Trophoblast cell (in vitro differentiated cells and primary cell): ENCODE data around the gene KDM4F.

Source experiments
- DNase-seq, 2 donors: peaks; one replicate each; pipeline ENCODE4 v3.0.0-alpha.2; 2016
- H2AFZ ChIP-seq: 2 replicates; pipeline ENCODE4 v1.6.1; 2013; ENCODE audit warnings: low read length, moderate library complexity, mild to moderate bottlenecking; ENCODE audit not compliant: insufficient read depth, poor library complexity
- H2AK5ac ChIP-seq: 2 replicates; pipeline ENCODE4 v1.6.1; 2013; ENCODE audit warnings: mild to moderate bottlenecking, low read length
- H2BK120ac ChIP-seq: 2 replicates; pipeline ENCODE4 v1.6.1; 2013; ENCODE audit warnings: low read length, mild to moderate bottlenecking, moderate library complexity; ENCODE audit not compliant: insufficient read depth, poor library complexity
- H2BK12ac ChIP-seq: 2 replicates; pipeline ENCODE4 v1.6.1; 2013; ENCODE audit warnings: mild to moderate bottlenecking, low read length, moderate library complexity
- H2BK5ac ChIP-seq: 2 replicates; pipeline ENCODE4 v1.6.1; 2013; ENCODE audit warnings: low read length, low read depth, moderate library complexity, mild to moderate bottlenecking; ENCODE audit not compliant: poor library complexity
- H3K14ac ChIP-seq: 2 replicates; pipeline ENCODE4 v1.6.1; 2013; ENCODE audit warnings: mild to moderate bottlenecking, low read length
- H3K18ac ChIP-seq: 2 replicates; pipeline ENCODE4 v1.6.1; 2013; ENCODE audit warnings: mild to moderate bottlenecking, low read length
- H3K23ac ChIP-seq: 2 replicates; pipeline ENCODE4 v1.6.1; 2013; ENCODE audit warnings: low read length
- H3K27ac ChIP-seq: 2 replicates; pipeline ENCODE4 v1.5.1; 2013; ENCODE audit warnings: low read depth, mild to moderate bottlenecking, inconsistent platforms, low read length, moderate library complexity
- H3K27me3 ChIP-seq: 2 replicates; pipeline ENCODE4 v1.6.1; 2013; ENCODE audit warnings: inconsistent platforms, mild to moderate bottlenecking, low read length, moderate library complexity; ENCODE audit not compliant: insufficient read depth
- H3K36me3 ChIP-seq, 2 experiments: 1 replicate in 1 of 2; 2 replicates in 1 of 2; pipeline ENCODE4 v1.6.1; 2013; ENCODE audit warnings: low read length in 2 of 2, mild to moderate bottlenecking in 2 of 2, moderate library complexity in 1 of 2; ENCODE audit not compliant: insufficient read depth in 2 of 2, control insufficient read depth in 1 of 2
- H3K4ac ChIP-seq: 2 replicates; pipeline ENCODE4 v1.6.1; 2013; ENCODE audit warnings: low read depth, mild to moderate bottlenecking, low read length, moderate library complexity
- H3K4me1 ChIP-seq, 2 experiments: 1 replicate in 1 of 2; 2 replicates in 1 of 2; pipeline ENCODE4 v1.6.1; 2013; ENCODE audit warnings: low read length in 2 of 2, mild to moderate bottlenecking in 2 of 2, moderate library complexity in 1 of 2; ENCODE audit not compliant: insufficient read depth in 2 of 2, control insufficient read depth in 1 of 2
- H3K4me2 ChIP-seq: 2 replicates; pipeline ENCODE4 v1.6.1; 2013; ENCODE audit warnings: inconsistent platforms, mild to moderate bottlenecking, low read length, moderate library complexity
- H3K4me3 ChIP-seq: 2 replicates; pipeline ENCODE4 v1.5.1; 2013; ENCODE audit warnings: mild to moderate bottlenecking, low read depth, low read length, inconsistent platforms
- H3K79me1 ChIP-seq: one replicate; pipeline ENCODE4 v1.6.1; 2013; ENCODE audit warnings: low read length
- H3K79me2 ChIP-seq: 2 replicates; pipeline ENCODE4 v1.6.1; 2013; ENCODE audit warnings: low read length, mild to moderate bottlenecking; ENCODE audit not compliant: control insufficient read depth, insufficient read depth, poor library complexity
- H3K9ac ChIP-seq: 2 replicates; pipeline ENCODE4 v1.6.1; 2013; ENCODE audit warnings: mild to moderate bottlenecking, low read length
- H3K9me3 ChIP-seq: 2 replicates; pipeline ENCODE4 v1.6.1; 2013; ENCODE audit warnings: low read depth, mild to moderate bottlenecking, control low read depth, inconsistent platforms, low read length; ENCODE audit not compliant: insufficient read depth
- H4K12ac ChIP-seq: 2 replicates; pipeline ENCODE4 v1.6.1; 2013; ENCODE audit warnings: low read depth, mild to moderate bottlenecking, low read length, moderate library complexity
- H4K8ac ChIP-seq: 2 replicates; pipeline ENCODE4 v1.6.1; 2013; ENCODE audit warnings: low read depth, mild to moderate bottlenecking, low read length, moderate library complexity
- H4K91ac ChIP-seq: one replicate; pipeline ENCODE4 v1.6.1; 2013; ENCODE audit warnings: low read depth, mild to moderate bottlenecking, low read length, moderate library complexity
- WGBS: extraction: QIAGEN DNeasy Blood & Tissue Kit; methylation state at CpG from one replicate; pipeline ENCODE4 v1.1.7; 2013; ENCODE audit warnings: missing lambda C conversion rate; ENCODE audit not compliant: insufficient read length, insufficient coverage; ENCODE audit errors: extremely low coverage; 5-methylcytosine and 5-hydroxymethylcytosine counted together

Gene KDM4F

DNA sequence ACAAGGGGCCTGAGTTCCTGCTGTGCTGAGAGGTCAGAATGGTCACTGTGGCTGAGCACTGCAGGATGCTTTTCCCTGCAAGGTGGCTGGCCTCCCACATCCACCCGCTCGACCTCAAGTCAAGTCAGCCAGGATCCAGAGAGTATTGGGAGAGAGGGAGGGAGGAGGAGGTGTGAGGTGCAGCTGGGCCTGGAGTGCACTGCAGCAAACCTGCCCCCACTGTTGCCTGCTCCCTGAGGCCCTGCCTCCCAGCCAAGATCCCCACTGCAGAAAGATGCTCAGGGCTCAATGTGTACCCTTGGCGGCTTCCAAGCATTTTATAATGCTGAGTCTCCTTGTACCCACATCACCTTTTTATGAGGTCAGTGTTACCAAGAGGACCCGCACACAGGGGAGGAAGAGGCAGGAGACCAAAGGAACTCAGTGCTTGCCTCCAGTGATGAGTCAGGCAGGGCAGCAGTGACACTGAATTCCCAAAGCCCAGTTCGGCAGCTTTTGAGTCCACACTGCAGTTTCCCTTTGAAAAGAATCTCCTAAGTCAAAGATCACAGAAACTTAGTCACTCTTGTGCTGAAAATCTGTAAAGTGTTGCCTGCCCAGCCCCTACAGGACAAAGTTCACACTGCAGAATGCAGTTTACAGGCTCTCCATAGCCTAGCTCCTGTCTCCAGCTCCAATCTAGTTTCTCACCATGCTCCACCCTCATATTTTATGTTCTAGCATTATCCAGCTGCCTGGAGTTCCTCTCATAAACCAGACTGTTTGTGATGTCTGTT, 43.5 kb downstream of the KDM4F start:
- H4K91ac ChIP-seq = no peak overlapping the region
- no peak overlapping the region for H3K18ac ChIP-seq
- no peak overlapping the region for H3K23ac ChIP-seq
- DNase-seq = peak; percentile 95 to 99
- H3K27ac ChIP-seq = peak overlapping the region; percentile 33
- no peaks in the 10 kb centered on the region for H3K27me3 ChIP-seq
- H4K8ac ChIP-seq = no peak overlapping the region
- no peak overlapping the region for H2BK5ac ChIP-seq
- no peaks in the 10 kb centered on the region for H3K36me3 ChIP-seq
- no peak overlapping the region for H2BK120ac ChIP-seq
- no peak overlapping the region for H2AFZ ChIP-seq
- no peak overlapping the region for H2AK5ac ChIP-seq
- H3K4me2 ChIP-seq = peak overlapping the region; percentile 22
- no peak overlapping the region for H3K14ac ChIP-seq
- WGBS = no CpG with 5 or more reads among the region's 5 CpGs
- H2BK12ac ChIP-seq = no peak overlapping the region
- H3K79me2 ChIP-seq = peaks cover 5% of the 10 kb centered on the region
- H3K79me1 ChIP-seq = peaks cover 11% of the 10 kb centered on the region
- H3K4ac ChIP-seq = no peak overlapping the region
- H3K9ac ChIP-seq = no peak overlapping the region
- no peak overlapping the region for H4K12ac ChIP-seq
- H3K9me3 ChIP-seq = no peaks in the 10 kb centered on the region
- peaks cover 5 to 16% of the 10 kb centered on the region in 2 experiments for H3K4me1 ChIP-seq
- H3K4me3 ChIP-seq = peak overlapping the region; percentile 30

DNA sequence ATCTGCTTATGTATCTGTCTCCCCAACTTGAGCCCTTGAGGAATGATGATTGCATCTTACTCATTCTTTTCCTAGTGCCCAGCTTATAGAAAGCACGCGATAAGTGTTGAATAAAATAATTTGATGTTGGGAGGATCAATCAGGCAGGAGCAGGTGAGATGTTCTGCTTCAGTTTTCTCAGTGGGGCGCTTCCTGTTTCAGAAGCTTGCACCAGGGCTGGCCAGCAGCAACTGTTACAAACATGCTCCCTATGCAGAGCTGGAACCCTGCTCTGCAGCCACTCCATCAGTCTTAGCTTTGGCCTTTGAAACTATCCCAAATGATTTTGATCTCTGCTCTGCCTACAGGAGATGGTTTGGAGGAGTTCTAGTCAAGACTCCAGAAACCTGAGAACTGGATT, 44.3 kb downstream of the KDM4F start:
- Histone ChIP-seq H3K4me2 (no peak overlapping the region), H4K91ac (no peak overlapping the region), H3K18ac (no peak overlapping the region), H3K4me1 (peaks cover 5 to 16% of the 10 kb centered on the region in 2 experiments), H2BK5ac (no peak overlapping the region), H2BK12ac (no peak overlapping the region), H3K9me3 (no peaks in the 10 kb centered on the region), H3K27me3 (no peaks in the 10 kb centered on the region), H2AFZ (no peak overlapping the region), H2BK120ac (no peak overlapping the region), H3K36me3 (no peaks in the 10 kb centered on the region), H3K79me1 (peaks cover 11% of the 10 kb centered on the region), H3K14ac (no peak overlapping the region), H4K12ac (no peak overlapping the region), H3K23ac (no peak overlapping the region), H4K8ac (no peak overlapping the region), H3K4me3 (no peak overlapping the region), H2AK5ac (no peak overlapping the region), H3K9ac (no peak overlapping the region), H3K79me2 (peaks cover 5% of the 10 kb centered on the region), H3K27ac (no peak overlapping the region), H3K4ac (no peak overlapping the region)
- no peak for DNase-seq
- WGBS = no CpG with 5 or more reads among the region's 3 CpGs

- Histone ChIP-seq H3K4me2 (no peak overlapping the region), H2AK5ac (no peak overlapping the region), H3K4me1 (peaks cover 3 to 13% of the 10 kb centered on the region in 2 experiments), H2AFZ (no peak overlapping the region), H3K36me3 (no peaks in the 10 kb centered on the region), H3K18ac (no peak overlapping the region), H3K14ac (no peak overlapping the region), H2BK120ac (no peak overlapping the region), H3K4ac (no peak overlapping the region), H3K9ac (no peak overlapping the region), H2BK12ac (no peak overlapping the region), H3K27ac (no peak overlapping the region), H3K27me3 (no peaks in the 10 kb centered on the region), H2BK5ac (no peak overlapping the region), H3K9me3 (no peaks in the 10 kb centered on the region), H3K79me1 (peaks cover under 1% of the 10 kb centered on the region), H3K4me3 (no peak overlapping the region), H3K23ac (no peak overlapping the region), H3K79me2 (no peaks in the 10 kb centered on the region), H4K91ac (no peak overlapping the region), H4K12ac (no peak overlapping the region), H4K8ac (no peak overlapping the region)
- no peak for DNase-seq
- no CpG with 5 or more reads among the region's 4 CpGs for WGBS
Measured at GRCh38 chr11:95095858-95096587, 46.8 kb downstream of the KDM4F start.

DNA sequence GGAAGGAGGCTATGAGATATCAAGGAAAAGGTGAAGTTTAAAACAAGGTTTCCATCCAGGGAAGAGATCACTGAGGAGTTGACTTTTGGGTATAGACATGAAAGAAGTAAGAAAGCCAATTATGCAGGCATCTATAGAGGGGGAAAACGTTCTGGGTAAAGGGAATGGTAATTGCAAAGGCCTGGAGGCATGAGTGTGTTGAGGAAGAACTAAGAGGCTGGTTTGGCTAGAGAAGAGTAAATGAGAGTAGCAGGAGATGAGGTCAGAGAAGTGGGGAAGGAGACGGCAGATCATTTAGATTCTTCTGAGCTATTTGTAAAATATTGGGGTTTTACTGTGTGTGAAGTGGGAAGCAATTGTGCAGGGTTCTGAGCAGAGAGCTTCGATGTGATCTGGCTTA, 48.0 kb downstream of the KDM4F start:
- no peaks in the 10 kb centered on the region for H3K9me3 ChIP-seq
- H3K23ac ChIP-seq = no peak overlapping the region
- no peak overlapping the region for H4K91ac ChIP-seq
- peaks cover 2 to 12% of the 10 kb centered on the region in 2 experiments for H3K4me1 ChIP-seq
- H3K4ac ChIP-seq = no peak overlapping the region
- H3K79me2 ChIP-seq = no peaks in the 10 kb centered on the region
- no peak overlapping the region for H2BK5ac ChIP-seq
- no peak overlapping the region for H2AFZ ChIP-seq
- no peak overlapping the region for H4K12ac ChIP-seq
- H2AK5ac ChIP-seq = no peak overlapping the region
- no peaks in the 10 kb centered on the region for H3K27me3 ChIP-seq
- no peak for DNase-seq
- no peak overlapping the region for H4K8ac ChIP-seq
- peak overlapping the region; percentile 6 for H3K27ac ChIP-seq
- no peak overlapping the region for H3K14ac ChIP-seq
- H2BK120ac ChIP-seq = no peak overlapping the region
- no peak overlapping the region for H3K9ac ChIP-seq
- no peak overlapping the region for H2BK12ac ChIP-seq
- no peaks in the 10 kb centered on the region for H3K79me1 ChIP-seq
- WGBS = no CpG with 5 or more reads among the region's 3 CpGs
- H3K4me2 ChIP-seq = no peak overlapping the region
- H3K4me3 ChIP-seq = no peak overlapping the region
- no peaks in the 10 kb centered on the region for H3K36me3 ChIP-seq
- no peak overlapping the region for H3K18ac ChIP-seq
